CD4-positive, alpha-beta T cell (primary cell): ENCODE measurements around the gene BCL3. TPM values are rescaled to one million over a fixed set of nuclear protein-coding genes. Genes with fewer than 3 reads are reported as not detected.

Source experiments
- ATAC-seq: fragments of 200-7000 bp; cut with Tn5 transposase; one replicate; pipeline ENCODE4 v1.10.0; 2022; ENCODE audit warnings: mild to moderate bottlenecking; ENCODE audit not compliant: poor library complexity
- CTCF ChIA-PET: fragments of 350-600 bp; sonication (Branson Sonifier 250); formaldehyde crosslinking; loops from one replicate; lab custom pipeline; 2021; ENCODE audit warnings: antibody characterized with exemption, inconsistent platforms; lab: Charles Lee
- POLR2A ChIA-PET: fragments of 350-600 bp; sonication (Branson Sonifier 250); formaldehyde crosslinking; loops from one replicate; lab custom pipeline; 2021; ENCODE audit warnings: antibody characterized with exemption, inconsistent platforms; lab: Charles Lee
- DNase-seq, 14 experiments: peaks; one replicate each; pipeline ENCODE4 v3.0.0-alpha.2; 2013 to 2020; ENCODE audit warnings: mixed read lengths in 2 of 14
- H3K27ac ChIP-seq, 2 donors: one replicate each; pipeline versions ENCODE4 v1.5.1 to v1.7.0; 2013; ENCODE audit warnings: low read length in 2 of 2, low read depth in 1 of 2, mild to moderate bottlenecking in 1 of 2
- H3K27me3 ChIP-seq, 2 experiments: 1 replicate in 1 of 2; 2 replicates in 1 of 2; pipeline versions ENCODE4 v1.6.1 to v1.7.0; 2013; ENCODE audit warnings: low read length in 2 of 2, control low read depth in 1 of 2, mild to moderate bottlenecking in 1 of 2, moderate library complexity in 1 of 2; ENCODE audit not compliant: insufficient read depth in 2 of 2, control insufficient read depth in 1 of 2
- H3K36me3 ChIP-seq: one replicate; pipeline ENCODE4 v1.6.1; 2013; ENCODE audit warnings: low read length, control low read depth; ENCODE audit not compliant: insufficient read depth
- H3K4me1 ChIP-seq: one replicate; pipeline ENCODE4 v1.6.1; 2013; ENCODE audit warnings: low read length, control low read depth; ENCODE audit not compliant: insufficient read depth
- H3K4me3 ChIP-seq: one replicate; pipeline ENCODE4 v1.5.1; 2013; ENCODE audit warnings: mild to moderate bottlenecking, low read length, moderate library complexity
- H3K9me3 ChIP-seq, 2 experiments: 1 replicate in 1 of 2; 2 replicates in 1 of 2; pipeline versions ENCODE4 v1.6.1 to v1.7.0; 2013; ENCODE audit warnings: low read length in 2 of 2, mild to moderate bottlenecking in 2 of 2, control low read depth in 1 of 2, moderate library complexity in 1 of 2; ENCODE audit not compliant: control insufficient read depth in 1 of 2, insufficient read depth in 1 of 2
- H3K27ac Mint-ChIP-seq: one replicate; pipeline ENCODE4 v1.8.0; 2020; ENCODE audit warnings: mixed read lengths
- H3K27me3 Mint-ChIP-seq: one replicate; pipeline ENCODE4 v1.8.0; 2021; ENCODE audit warnings: mixed read lengths
- H3K36me3 Mint-ChIP-seq: one replicate; pipeline ENCODE4 v1.8.0; 2021; ENCODE audit warnings: low read depth, mixed read lengths
- H3K4me1 Mint-ChIP-seq: one replicate; pipeline ENCODE4 v1.8.0; 2021; ENCODE audit warnings: low read depth, mixed read lengths
- H3K4me3 Mint-ChIP-seq: one replicate; pipeline ENCODE4 v1.8.0; 2020; ENCODE audit warnings: mild to moderate bottlenecking, mixed read lengths
- H3K9me3 Mint-ChIP-seq: one replicate; pipeline ENCODE4 v1.8.0; 2020; ENCODE audit warnings: mixed read lengths
- intact Hi-C, 2 experiments: fragments of 100-400 bp; cut with DNase I in 1 of 2; cut with micrococcal nuclease in 1 of 2; formaldehyde crosslinking; loops; one replicate each; pipeline versions ENCODE4 v1.15.1 to v1.9.0; 2023 to 2025; cut with DNase I, micrococcal nuclease
- total RNA-seq, 174 experiments: library from RNA in 2 of 174; stranded (reverse) in 2 of 174; gene quantifications; one replicate each; pipeline ENCODE4 v1.2.3 and lab custom pipeline; 2021 to 2026
- TF ChIP-seq, protein P1 (sequence below): fragments of 200-600 bp; IDR thresholded peaks from one replicate; pipeline ENCODE4 v1.8.0; 2022; ENCODE audit warnings: antibody characterized with exemption, mild to moderate bottlenecking

Gene BCL3
- total RNA-seq, 2 experiments from 2014 or later: 90.9 to 97.1 TPM

- no peak overlapping the region for H3K4me3 Mint-ChIP-seq
- Histone ChIP-seq H3K9me3 (no peaks in the 10 kb centered on the region), H3K4me1 (peaks cover 15% of the 10 kb centered on the region), H3K27ac (no peak overlapping the region), H3K36me3 (no peaks in the 10 kb centered on the region), H3K27me3 (no peaks in the 10 kb centered on the region), H3K4me3 (no peak overlapping the region)
- no peaks in the 10 kb centered on the region for H3K9me3 Mint-ChIP-seq
- H3K27ac Mint-ChIP-seq: no peak overlapping the region
- H3K27me3 Mint-ChIP-seq: no peaks in the 10 kb centered on the region
- ChIA-PET POLR2A (no interaction called here), CTCF (interaction anchor here (0.6 to 3.0 kb wide), 2 partner anchors 14 to 33 kb away, joined by 3 to 10 read pairs; no protein-coding TSS in a partner anchor)
- H3K4me1 Mint-ChIP-seq: no peaks in the 10 kb centered on the region
- ATAC-seq (no peak), DNase-seq (peak in 1 of 14 experiments; percentile 19)
- intact Hi-C loops: no loop called here
- no peaks in the 10 kb centered on the region for H3K36me3 Mint-ChIP-seq
- TF ChIP-seq, protein P1, sequence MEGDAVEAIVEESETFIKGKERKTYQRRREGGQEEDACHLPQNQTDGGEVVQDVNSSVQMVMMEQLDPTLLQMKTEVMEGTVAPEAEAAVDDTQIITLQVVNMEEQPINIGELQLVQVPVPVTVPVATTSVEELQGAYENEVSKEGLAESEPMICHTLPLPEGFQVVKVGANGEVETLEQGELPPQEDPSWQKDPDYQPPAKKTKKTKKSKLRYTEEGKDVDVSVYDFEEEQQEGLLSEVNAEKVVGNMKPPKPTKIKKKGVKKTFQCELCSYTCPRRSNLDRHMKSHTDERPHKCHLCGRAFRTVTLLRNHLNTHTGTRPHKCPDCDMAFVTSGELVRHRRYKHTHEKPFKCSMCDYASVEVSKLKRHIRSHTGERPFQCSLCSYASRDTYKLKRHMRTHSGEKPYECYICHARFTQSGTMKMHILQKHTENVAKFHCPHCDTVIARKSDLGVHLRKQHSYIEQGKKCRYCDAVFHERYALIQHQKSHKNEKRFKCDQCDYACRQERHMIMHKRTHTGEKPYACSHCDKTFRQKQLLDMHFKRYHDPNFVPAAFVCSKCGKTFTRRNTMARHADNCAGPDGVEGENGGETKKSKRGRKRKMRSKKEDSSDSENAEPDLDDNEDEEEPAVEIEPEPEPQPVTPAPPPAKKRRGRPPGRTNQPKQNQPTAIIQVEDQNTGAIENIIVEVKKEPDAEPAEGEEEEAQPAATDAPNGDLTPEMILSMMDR: no peak
These were observed 11.1 kb upstream of the BCL3 start for GRCh38 chr19:44737238-44738071.

DNA sequence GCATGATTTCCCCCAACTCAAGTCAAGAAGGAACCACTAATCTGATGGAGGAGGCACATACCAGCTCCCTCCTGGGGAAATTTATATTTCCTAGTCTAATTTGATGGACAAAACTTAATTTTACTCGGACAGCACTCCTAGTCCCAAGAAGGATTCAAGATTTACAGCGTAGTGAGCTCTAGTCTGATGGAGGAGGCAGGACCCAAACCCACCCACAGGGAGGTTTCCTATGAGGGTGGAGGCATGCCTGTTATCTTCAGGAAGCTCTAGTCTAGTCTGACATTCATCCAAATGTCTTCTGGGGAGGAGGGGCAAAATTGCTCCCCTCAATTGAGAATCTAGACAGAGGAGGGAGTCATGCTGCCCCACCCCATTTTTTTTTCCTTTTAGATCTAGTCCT is 10.4 kb upstream of the BCL3 start:
- intact Hi-C loops: no loop called here
- H3K27me3 Mint-ChIP-seq: no peaks in the 10 kb centered on the region
- POLR2A ChIA-PET: no interaction called here
- CTCF ChIA-PET: interaction anchor here (3.0 kb wide), 1 partner anchor 14 kb away, joined by 10 read pairs; no protein-coding TSS in a partner anchor
- H3K4me1 Mint-ChIP-seq: peaks cover 5% of the 10 kb centered on the region
- no peak for DNase-seq
- Histone ChIP-seq H3K4me3 (no peak overlapping the region), H3K27me3 (no peaks in the 10 kb centered on the region), H3K4me1 (peaks cover 19% of the 10 kb centered on the region), H3K36me3 (no peaks in the 10 kb centered on the region), H3K27ac (no peak overlapping the region), H3K9me3 (no peaks in the 10 kb centered on the region)
- H3K9me3 Mint-ChIP-seq: no peaks in the 10 kb centered on the region
- ATAC-seq: no peak
- no peaks in the 10 kb centered on the region for H3K36me3 Mint-ChIP-seq
- H3K4me3 Mint-ChIP-seq: no peak overlapping the region
- TF ChIP-seq, protein P1: no peak
- H3K27ac Mint-ChIP-seq: no peak overlapping the region

- DNase-seq (peak in 2 of 14 experiments; percentile 67 to 79), ATAC-seq (no peak)
- ChIA-PET CTCF (interaction anchor here (0.8 to 3.0 kb wide), 2 partner anchors 15 to 32 kb away, joined by 3 to 10 read pairs; no protein-coding TSS in a partner anchor), POLR2A (no interaction called here)
- H3K27ac ChIP-seq: no peak overlapping the region
- no peak overlapping the region for H3K27ac Mint-ChIP-seq
- H3K4me1 Mint-ChIP-seq: peaks cover 5% of the 10 kb centered on the region
- H3K36me3 ChIP-seq: no peaks in the 10 kb centered on the region
- H3K27me3 ChIP-seq: no peaks in the 10 kb centered on the region
- H3K27me3 Mint-ChIP-seq: no peaks in the 10 kb centered on the region
- TF ChIP-seq, protein P1: no peak
- no peaks in the 10 kb centered on the region for H3K36me3 Mint-ChIP-seq
- H3K4me3 ChIP-seq: no peak overlapping the region
- H3K9me3 ChIP-seq: no peaks in the 10 kb centered on the region
- intact Hi-C loops: no loop called here
- no peak overlapping the region for H3K4me3 Mint-ChIP-seq
- H3K9me3 Mint-ChIP-seq: no peaks in the 10 kb centered on the region
- peaks cover 19% of the 10 kb centered on the region for H3K4me1 ChIP-seq
These were observed 9.6 kb upstream of the BCL3 start for GRCh38 chr19:44738603-44739558.
